ENCODE data around the gene PLS3. TPM values are rescaled to one million over a fixed set of nuclear protein-coding genes. Genes with fewer than 3 reads are reported as not detected.
A peak's percentile ranks its signal among the peaks of the same experiment; 100 is the strongest.

The PLS3 gene
- total RNA-seq, 1 experiment from 2014 or later, result 169 TPM

GRCh38 chrX:115525486-115525885, 35.5 kb upstream of the PLS3 start:
- H3K9me3 Mint-ChIP-seq (ENCODE audit: low read depth, unreplicated experiment), result no peaks in the 10 kb centered on the region
- DNase-seq, result no peak
- BruUV-seq (replicated peaks), result no TSS peak

GRCh38 chrX:115531818-115532403, 29.1 kb upstream of the PLS3 start:
- TF ChIP-seq CTCF (IDR thresholded peaks at IDR 0.05; ENCODE audit: unreplicated experiment), result no peak
- CTCF ChIA-PET, result interaction anchor here (0.6 kb wide), 1 partner anchor 11 kb away, joined by 6 read pairs; no protein-coding TSS in a partner anchor
- Mint-ChIP-seq H3K36me3 (ENCODE audit: insufficient read depth, unreplicated experiment) (no peaks in the 10 kb centered on the region), H3K27me3 (ENCODE audit: unreplicated experiment) (no peaks in the 10 kb centered on the region), H3K9me3 (ENCODE audit: low read depth, unreplicated experiment) (no peaks in the 10 kb centered on the region), H3K4me1 (ENCODE audit: low read depth, unreplicated experiment) (peaks cover 9% of the 10 kb centered on the region), H3K4me3 (ENCODE audit: low read depth, unreplicated experiment) (no peak overlapping the region), H3K27ac (ENCODE audit: unreplicated experiment) (no peak overlapping the region)
- peak; percentile 7 for DNase-seq
- no TSS peak for BruUV-seq (replicated peaks)
- intact Hi-C loops (cut with micrococcal nuclease; ENCODE audit: unreplicated experiment), result no loop called here

More at GRCh38 chrX:115525486-115525885, 35.5 kb upstream of the PLS3 start:
- H3K36me3 Mint-ChIP-seq (ENCODE audit: insufficient read depth, unreplicated experiment), result no peaks in the 10 kb centered on the region
- no peak overlapping the region for H3K27ac Mint-ChIP-seq (ENCODE audit: unreplicated experiment)
- no peak overlapping the region for H3K4me3 Mint-ChIP-seq (ENCODE audit: low read depth, unreplicated experiment)
- no peak for TF ChIP-seq CTCF (IDR thresholded peaks at IDR 0.05; ENCODE audit: unreplicated experiment)
- CTCF ChIA-PET, result no interaction called here
- intact Hi-C loops (cut with micrococcal nuclease; ENCODE audit: unreplicated experiment), result no loop called here
- H3K27me3 Mint-ChIP-seq (ENCODE audit: unreplicated experiment), result no peaks in the 10 kb centered on the region
- no peaks in the 10 kb centered on the region for H3K4me1 Mint-ChIP-seq (ENCODE audit: low read depth, unreplicated experiment)

- no TSS peak for BruUV-seq (replicated peaks)
- no peak for DNase-seq
- Mint-ChIP-seq H3K36me3 (ENCODE audit: insufficient read depth, unreplicated experiment) (no peaks in the 10 kb centered on the region), H3K4me3 (ENCODE audit: low read depth, unreplicated experiment) (no peak overlapping the region), H3K27me3 (ENCODE audit: unreplicated experiment) (no peaks in the 10 kb centered on the region), H3K4me1 (ENCODE audit: low read depth, unreplicated experiment) (peaks cover 9% of the 10 kb centered on the region), H3K9me3 (ENCODE audit: low read depth, unreplicated experiment) (no peaks in the 10 kb centered on the region), H3K27ac (ENCODE audit: unreplicated experiment) (no peak overlapping the region)
- CTCF ChIA-PET, result no interaction called here
- intact Hi-C loops (cut with micrococcal nuclease; ENCODE audit: unreplicated experiment), result no loop called here
- no peak for TF ChIP-seq CTCF (IDR thresholded peaks at IDR 0.05; ENCODE audit: unreplicated experiment)
These were observed 27.5 kb upstream of the PLS3 start for GRCh38 chrX:115533485-115533884.

GRCh38 chrX:115534383-115534782, 26.6 kb upstream of the PLS3 start:
- H3K27ac Mint-ChIP-seq (ENCODE audit: unreplicated experiment), result no peak overlapping the region
- no peak for DNase-seq
- TF ChIP-seq CTCF (IDR thresholded peaks at IDR 0.05; ENCODE audit: unreplicated experiment), result no peak
- no peaks in the 10 kb centered on the region for H3K36me3 Mint-ChIP-seq (ENCODE audit: insufficient read depth, unreplicated experiment)
- H3K4me1 Mint-ChIP-seq (ENCODE audit: low read depth, unreplicated experiment), result peaks cover 9% of the 10 kb centered on the region
- CTCF ChIA-PET, result no interaction called here
- intact Hi-C loops (cut with micrococcal nuclease; ENCODE audit: unreplicated experiment), result no loop called here
- no TSS peak for BruUV-seq (replicated peaks)
- H3K27me3 Mint-ChIP-seq (ENCODE audit: unreplicated experiment), result no peaks in the 10 kb centered on the region
- no peak overlapping the region for H3K4me3 Mint-ChIP-seq (ENCODE audit: low read depth, unreplicated experiment)
- H3K9me3 Mint-ChIP-seq (ENCODE audit: low read depth, unreplicated experiment), result no peaks in the 10 kb centered on the region
